Left renal pelvis (tissue), 4 donors: ENCODE results near the gene VDR. TPM values are rescaled to one million over a fixed set of nuclear protein-coding genes. Genes with fewer than 3 reads are reported as not detected.

Experiments used
- DNase-seq, 4 donors: peaks; one replicate each; pipeline ENCODE4 v3.0.0-alpha.2; 2013; ENCODE audit warnings: low read depth in 4 of 4, low spot score in 3 of 4
- polyA plus RNA-seq, 4 donors: library from polyadenylated mRNA; unstranded; fragments of 120-200 nt; gene quantifications; one replicate each; pipeline ENCODE4 v1.2.1, GENCODE V29; 2013; ENCODE audit not compliant: insufficient read length in 4 of 4

VDR gene
- polyA plus RNA-seq, 4 donors: 0.35 to 5.4 (median 3.6) TPM

DNA sequence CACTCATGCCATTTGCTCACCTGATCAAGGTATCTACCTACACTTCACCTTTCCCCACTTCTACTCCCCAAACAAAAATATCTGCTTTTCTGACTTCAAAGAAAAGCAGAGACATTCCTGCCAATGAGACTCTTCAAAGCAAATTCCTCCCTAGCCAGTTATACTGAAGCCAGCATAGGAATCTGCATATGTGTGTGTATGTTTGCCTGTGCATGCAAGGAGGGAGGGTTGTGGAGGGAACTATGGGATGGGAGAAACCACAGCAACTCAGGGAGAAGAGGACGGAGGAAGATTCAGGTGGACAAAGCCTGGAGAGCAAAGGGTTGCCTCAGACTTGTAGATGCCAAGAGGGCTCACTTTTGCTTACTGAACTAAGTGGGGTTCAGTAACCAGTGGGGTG lies 26.4 kb upstream of the VDR start:
- no peak for DNase-seq

- no peak for DNase-seq
Observed at GRCh38 chr12:47930634-47931033, 25.8 kb upstream of the VDR start.

DNA sequence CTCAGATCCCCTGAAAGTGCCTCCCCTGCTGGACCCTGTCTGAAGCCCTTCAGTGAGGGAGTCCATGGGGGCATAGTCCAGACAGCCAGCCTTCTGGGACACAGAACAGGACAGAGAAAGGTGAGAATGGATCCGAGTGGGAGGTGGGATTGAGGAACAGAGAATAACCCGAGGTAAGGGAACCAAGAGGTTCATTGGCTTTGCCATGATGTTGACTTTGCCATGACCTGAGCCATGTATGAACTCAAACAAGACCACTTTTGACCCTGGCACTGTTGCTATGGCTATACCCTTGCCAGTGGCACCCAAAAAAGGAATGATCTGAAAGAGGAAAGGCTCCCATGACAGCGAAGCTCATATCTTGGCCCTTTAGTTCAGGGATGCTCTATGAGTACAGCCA lies 22.6 kb upstream of the VDR start:
- no peak for DNase-seq

- no peak for DNase-seq
Observed at GRCh38 chr12:47921907-47922306, 17.1 kb upstream of the VDR start.

DNA sequence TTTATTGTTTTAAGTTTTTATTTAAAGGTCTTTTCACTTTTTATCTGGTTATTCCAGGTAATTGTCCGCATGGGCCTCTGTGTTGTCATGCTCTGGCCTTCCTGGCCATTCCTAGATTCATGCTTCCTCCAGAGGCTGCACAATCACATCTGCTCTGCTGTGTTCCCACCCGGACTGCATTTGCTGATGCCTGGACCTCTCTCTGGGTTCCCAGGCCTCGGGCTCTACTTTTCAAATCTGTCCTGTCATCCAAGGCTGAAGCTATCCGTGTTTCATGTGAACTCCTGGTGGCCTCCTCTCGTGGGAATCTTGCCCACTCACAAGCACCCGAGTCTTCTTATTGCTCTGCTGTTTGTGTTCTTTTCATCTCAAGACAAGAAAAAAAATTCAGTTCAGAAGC lies 16.1 kb upstream of the VDR start:
- DNase-seq: no peak

DNA sequence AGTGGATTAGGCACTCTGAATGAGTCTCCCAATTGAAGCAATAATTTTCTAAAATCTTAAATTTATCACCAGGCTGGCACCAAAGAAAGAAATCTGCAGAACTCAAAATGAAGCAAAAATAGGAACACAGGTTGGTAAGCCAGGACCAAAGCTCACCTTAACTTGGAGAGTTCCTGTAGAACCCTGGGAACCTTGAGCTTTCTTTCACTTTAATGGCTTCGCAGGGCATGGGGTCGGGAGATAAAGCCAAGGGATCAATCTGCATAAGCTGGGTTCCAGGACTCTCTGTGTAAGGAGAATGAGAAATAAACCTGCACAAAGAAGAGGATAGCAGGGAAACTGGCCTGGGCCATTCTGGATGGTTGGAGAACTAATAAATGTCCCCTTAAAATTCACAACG lies 8.3 kb upstream of the VDR start:
- no peak for DNase-seq

GRCh38 chr12:47912556-47912955 lies 7.8 kb upstream of the VDR start:
- no peak for DNase-seq

- DNase-seq: no peak
Observed at GRCh38 chr12:47910981-47911380, 6.2 kb upstream of the VDR start.

GRCh38 chr12:47910486-47910885 lies 5.7 kb upstream of the VDR start:
- DNase-seq: no peak

DNA sequence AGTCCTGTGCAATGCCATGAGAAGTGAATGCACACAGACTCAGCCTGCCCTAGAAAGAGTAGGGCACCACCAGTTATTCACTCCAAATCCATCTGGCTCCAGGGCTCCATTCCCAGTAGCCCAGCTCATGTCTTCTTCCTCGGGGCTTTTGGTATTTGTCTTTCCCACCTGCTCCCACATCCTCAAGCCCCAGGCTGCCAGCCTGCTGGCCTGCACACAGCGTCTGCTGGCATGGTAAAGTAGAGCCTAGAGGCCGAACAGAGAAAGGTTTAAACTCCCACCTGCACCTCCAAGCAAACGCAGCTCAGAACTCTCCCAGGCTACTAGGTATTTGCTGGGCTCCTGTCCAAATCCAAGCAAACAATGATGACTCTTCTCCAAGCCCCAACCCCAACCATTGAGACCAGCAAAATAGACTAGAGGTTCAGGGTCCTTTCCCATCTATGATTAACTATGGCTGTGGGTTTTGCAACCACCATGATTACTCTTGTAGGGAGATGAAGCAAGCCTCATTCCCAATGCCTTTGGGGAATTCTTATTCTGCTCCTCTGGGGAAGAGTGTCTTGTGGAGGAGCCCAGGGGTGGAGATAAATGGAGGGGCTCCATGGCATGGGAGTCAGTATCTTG lies 5.2 kb upstream of the VDR start:
- no peak for DNase-seq

- no peak for DNase-seq
Observed at GRCh38 chr12:47908738-47909137, 3.9 kb upstream of the VDR start.

- DNase-seq: no peak
Observed at GRCh38 chr12:47907851-47908454, 3.2 kb upstream of the VDR start.

DNA sequence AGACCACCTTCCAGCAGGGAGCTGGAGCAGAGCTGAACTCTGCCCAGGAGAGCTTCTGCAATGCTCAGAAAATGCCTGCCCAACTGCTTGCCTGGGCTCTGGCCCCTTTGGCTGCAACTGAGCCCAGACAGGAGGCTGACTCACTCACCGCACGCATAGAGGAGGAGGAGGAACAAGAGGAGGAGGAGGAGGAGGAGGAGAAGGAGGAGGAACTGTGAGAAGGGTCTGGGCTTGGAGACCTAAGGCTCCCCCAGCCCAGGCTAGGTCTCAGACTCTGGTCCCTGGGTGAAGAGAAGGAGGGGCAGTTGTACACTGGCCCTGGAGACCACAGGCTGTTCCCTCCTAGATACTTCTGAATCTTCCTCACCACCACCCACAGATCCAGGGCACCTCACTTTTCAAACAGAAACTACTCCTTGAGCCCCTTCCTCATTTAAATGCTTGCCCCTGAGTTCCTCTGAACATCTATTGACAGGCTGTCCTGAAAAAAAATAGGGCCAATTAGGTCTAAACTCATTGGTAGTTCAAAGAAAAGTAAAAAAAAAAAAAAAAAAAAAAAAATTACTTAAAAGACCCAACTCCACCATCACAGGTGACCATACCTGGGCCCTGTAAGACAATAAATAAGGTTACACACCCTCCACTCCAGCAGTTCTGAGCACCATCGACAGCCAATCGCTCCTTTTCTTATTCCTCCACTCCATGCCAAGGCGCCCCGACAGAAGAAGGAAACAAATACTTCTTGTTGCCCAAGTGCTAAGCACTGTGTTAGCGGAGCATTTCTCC lies 674 bp downstream of the VDR start:
- no peak for DNase-seq

GRCh38 chr12:47903151-47903611 lies 1.6 kb downstream of the VDR start:
- DNase-seq: no peak

- no peak for DNase-seq
Observed at GRCh38 chr12:47902131-47902639, 2.6 kb downstream of the VDR start.

GRCh38 chr12:47901718-47902093 lies 3.1 kb downstream of the VDR start:
- DNase-seq: no peak

GRCh38 chr12:47901063-47901717 lies 3.6 kb downstream of the VDR start:
- DNase-seq: no peak

DNA sequence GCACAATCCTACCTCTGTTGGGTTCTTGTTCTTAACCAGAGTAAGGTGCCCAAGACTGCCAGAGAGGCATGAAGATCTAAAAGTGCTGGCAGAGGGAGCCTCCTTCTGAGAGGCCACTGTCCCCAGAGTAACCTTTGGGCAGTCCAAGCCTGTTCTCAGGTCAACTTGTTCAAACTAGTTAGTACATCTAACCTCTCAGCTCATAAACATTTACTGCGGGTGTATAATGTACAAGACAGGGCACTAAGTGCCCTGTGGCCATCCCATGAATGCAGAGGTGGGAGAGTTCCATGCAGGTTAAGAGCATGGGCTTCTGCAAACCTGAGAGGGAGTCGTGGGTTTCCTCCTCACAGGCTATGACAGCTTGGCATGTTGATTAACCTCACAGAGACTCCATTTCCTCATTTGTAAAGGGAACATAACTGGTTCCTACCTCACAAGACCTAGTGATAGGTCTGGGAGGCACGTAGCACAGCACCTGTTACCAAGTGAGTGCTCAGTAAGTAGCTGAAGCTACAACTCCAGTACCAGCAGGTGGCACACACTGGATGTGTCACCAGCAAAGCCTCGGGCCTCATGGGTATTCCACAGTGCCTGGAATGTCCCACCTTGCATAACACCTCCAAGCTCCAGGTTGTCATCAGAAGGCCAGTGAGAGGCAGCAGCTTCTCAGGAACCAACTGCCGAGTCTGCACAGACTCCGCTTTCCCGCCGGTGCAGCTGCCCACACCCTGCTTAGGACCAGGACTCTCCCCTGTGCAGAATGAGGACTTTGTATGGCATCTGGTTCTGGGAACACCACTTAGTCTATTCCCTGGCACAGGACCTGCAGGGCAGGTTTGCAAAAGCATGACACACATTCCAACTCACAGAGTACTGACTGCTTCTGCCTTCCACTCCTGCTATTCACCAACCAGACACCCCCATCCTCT lies 4.4 kb downstream of the VDR start:
- DNase-seq: no peak

GRCh38 chr12:47899466-47899865 lies 5.3 kb downstream of the VDR start:
- no peak for DNase-seq

- DNase-seq: no peak
Observed at GRCh38 chr12:47896633-47897032, 8.2 kb downstream of the VDR start.
